Dendritic cell treated with granulocyte-macrophage colony-stimulating factor and Interleukin-4, amounts not matched to agents 40 ng/mL and 50 ng/mL, for 4 days (primary cell): ENCODE results near the gene THSD7B.

Experiments
- H3K27ac Mint-ChIP-seq: one replicate; pipeline ENCODE4 v1.8.0; 2022; ENCODE audit warnings: mild to moderate bottlenecking, mixed read lengths
- H3K27me3 Mint-ChIP-seq: one replicate; pipeline ENCODE4 v1.8.0; 2022; ENCODE audit warnings: mild to moderate bottlenecking, mixed read lengths
- H3K36me3 Mint-ChIP-seq: one replicate; pipeline ENCODE4 v1.8.0; 2022; ENCODE audit warnings: low read depth, mixed read lengths
- H3K4me1 Mint-ChIP-seq: one replicate; pipeline ENCODE4 v1.8.0; 2022; ENCODE audit warnings: low read depth, mixed read lengths
- H3K4me3 Mint-ChIP-seq: one replicate; pipeline ENCODE4 v1.8.0; 2022; ENCODE audit warnings: mild to moderate bottlenecking, moderate library complexity, mixed read lengths
- H3K9me3 Mint-ChIP-seq: one replicate; pipeline ENCODE4 v1.8.0; 2022; ENCODE audit warnings: mixed read lengths
- intact Hi-C: fragments of 100-400 bp; cut with micrococcal nuclease; formaldehyde crosslinking; loops from one replicate; pipeline ENCODE4 v1.15.0; 2022

THSD7B gene

GRCh38 chr2:137202318-137202717 is 437.0 kb downstream of the THSD7B start:
- no peaks in the 10 kb centered on the region for H3K9me3 Mint-ChIP-seq
- intact Hi-C loops = no loop called here

GRCh38 chr2:137205324-137205723 is 440.0 kb downstream of the THSD7B start:
- H3K36me3 Mint-ChIP-seq = no peaks in the 10 kb centered on the region
- intact Hi-C loops = no loop called here
- no peaks in the 10 kb centered on the region for H3K27me3 Mint-ChIP-seq
- H3K27ac Mint-ChIP-seq = no peak overlapping the region
- no peak overlapping the region for H3K4me3 Mint-ChIP-seq
- H3K9me3 Mint-ChIP-seq = no peaks in the 10 kb centered on the region
- no peaks in the 10 kb centered on the region for H3K4me1 Mint-ChIP-seq

More at GRCh38 chr2:137202318-137202717, 437.0 kb downstream of the THSD7B start:
- Mint-ChIP-seq H3K4me3 (no peak overlapping the region), H3K4me1 (no peaks in the 10 kb centered on the region), H3K27ac (no peak overlapping the region), H3K27me3 (no peaks in the 10 kb centered on the region), H3K36me3 (no peaks in the 10 kb centered on the region)

GRCh38 chr2:137206069-137206468 is 440.7 kb downstream of the THSD7B start:
- Mint-ChIP-seq H3K27ac (no peak overlapping the region), H3K4me3 (no peak overlapping the region), H3K27me3 (no peaks in the 10 kb centered on the region), H3K9me3 (no peaks in the 10 kb centered on the region), H3K36me3 (no peaks in the 10 kb centered on the region), H3K4me1 (no peaks in the 10 kb centered on the region)
- intact Hi-C loops = no loop called here

GRCh38 chr2:137207030-137207429 is 441.7 kb downstream of the THSD7B start:
- H3K27me3 Mint-ChIP-seq = no peaks in the 10 kb centered on the region

GRCh38 chr2:137208431-137208891 is 443.1 kb downstream of the THSD7B start:
- H3K36me3 Mint-ChIP-seq = no peaks in the 10 kb centered on the region
- no peaks in the 10 kb centered on the region for H3K9me3 Mint-ChIP-seq
- no peak overlapping the region for H3K4me3 Mint-ChIP-seq
- intact Hi-C loops = no loop called here
- H3K4me1 Mint-ChIP-seq = no peaks in the 10 kb centered on the region
- H3K27ac Mint-ChIP-seq = no peak overlapping the region
- no peaks in the 10 kb centered on the region for H3K27me3 Mint-ChIP-seq

More at GRCh38 chr2:137207030-137207429, 441.7 kb downstream of the THSD7B start:
- no peak overlapping the region for H3K27ac Mint-ChIP-seq
- intact Hi-C loops = no loop called here
- no peaks in the 10 kb centered on the region for H3K9me3 Mint-ChIP-seq
- no peaks in the 10 kb centered on the region for H3K36me3 Mint-ChIP-seq
- no peak overlapping the region for H3K4me3 Mint-ChIP-seq
- no peaks in the 10 kb centered on the region for H3K4me1 Mint-ChIP-seq

- Mint-ChIP-seq H3K9me3 (no peaks in the 10 kb centered on the region), H3K27me3 (no peaks in the 10 kb centered on the region), H3K27ac (no peak overlapping the region), H3K4me1 (no peaks in the 10 kb centered on the region), H3K4me3 (no peak overlapping the region), H3K36me3 (no peaks in the 10 kb centered on the region)
- intact Hi-C loops = no loop called here
These were observed 444.7 kb downstream of the THSD7B start for GRCh38 chr2:137210039-137210438.

GRCh38 chr2:137211761-137212160 is 446.4 kb downstream of the THSD7B start:
- Mint-ChIP-seq H3K4me3 (no peak overlapping the region), H3K36me3 (no peaks in the 10 kb centered on the region), H3K9me3 (no peaks in the 10 kb centered on the region), H3K4me1 (no peaks in the 10 kb centered on the region), H3K27me3 (no peaks in the 10 kb centered on the region), H3K27ac (no peak overlapping the region)
- intact Hi-C loops = no loop called here

- H3K9me3 Mint-ChIP-seq = no peaks in the 10 kb centered on the region
- no peak overlapping the region for H3K4me3 Mint-ChIP-seq
- intact Hi-C loops = no loop called here
- no peak overlapping the region for H3K27ac Mint-ChIP-seq
- H3K4me1 Mint-ChIP-seq = no peaks in the 10 kb centered on the region
- no peaks in the 10 kb centered on the region for H3K27me3 Mint-ChIP-seq
- H3K36me3 Mint-ChIP-seq = no peaks in the 10 kb centered on the region
These were observed 455.2 kb downstream of the THSD7B start for GRCh38 chr2:137220438-137220993.

- H3K9me3 Mint-ChIP-seq = no peaks in the 10 kb centered on the region
- H3K4me1 Mint-ChIP-seq = no peaks in the 10 kb centered on the region
- H3K4me3 Mint-ChIP-seq = no peak overlapping the region
- H3K36me3 Mint-ChIP-seq = no peaks in the 10 kb centered on the region
- no peak overlapping the region for H3K27ac Mint-ChIP-seq
- no peaks in the 10 kb centered on the region for H3K27me3 Mint-ChIP-seq
- intact Hi-C loops = no loop called here
These were observed 456.6 kb downstream of the THSD7B start for GRCh38 chr2:137221797-137222492.

GRCh38 chr2:137223722-137224121 is 458.4 kb downstream of the THSD7B start:
- intact Hi-C loops = no loop called here

GRCh38 chr2:137228566-137228965 is 463.2 kb downstream of the THSD7B start:
- H3K36me3 Mint-ChIP-seq = no peaks in the 10 kb centered on the region
- H3K4me1 Mint-ChIP-seq = no peaks in the 10 kb centered on the region
- intact Hi-C loops = no loop called here
- no peak overlapping the region for H3K4me3 Mint-ChIP-seq
- H3K9me3 Mint-ChIP-seq = no peaks in the 10 kb centered on the region
- H3K27ac Mint-ChIP-seq = no peak overlapping the region
- H3K27me3 Mint-ChIP-seq = no peaks in the 10 kb centered on the region

More at GRCh38 chr2:137223722-137224121, 458.4 kb downstream of the THSD7B start:
- H3K27ac Mint-ChIP-seq = no peak overlapping the region
- no peaks in the 10 kb centered on the region for H3K36me3 Mint-ChIP-seq
- no peaks in the 10 kb centered on the region for H3K4me1 Mint-ChIP-seq
- H3K9me3 Mint-ChIP-seq = no peaks in the 10 kb centered on the region
- no peaks in the 10 kb centered on the region for H3K27me3 Mint-ChIP-seq
- H3K4me3 Mint-ChIP-seq = no peak overlapping the region

- H3K4me1 Mint-ChIP-seq = no peaks in the 10 kb centered on the region
- H3K9me3 Mint-ChIP-seq = no peaks in the 10 kb centered on the region
- no peaks in the 10 kb centered on the region for H3K27me3 Mint-ChIP-seq
- H3K4me3 Mint-ChIP-seq = no peak overlapping the region
- H3K36me3 Mint-ChIP-seq = no peaks in the 10 kb centered on the region
- intact Hi-C loops = no loop called here
- no peak overlapping the region for H3K27ac Mint-ChIP-seq
These were observed 464.5 kb downstream of the THSD7B start for GRCh38 chr2:137229834-137230233.

GRCh38 chr2:137231628-137232027 is 466.3 kb downstream of the THSD7B start:
- Mint-ChIP-seq H3K36me3 (no peaks in the 10 kb centered on the region), H3K4me3 (no peak overlapping the region), H3K4me1 (no peaks in the 10 kb centered on the region), H3K27me3 (no peaks in the 10 kb centered on the region), H3K27ac (no peak overlapping the region), H3K9me3 (no peaks in the 10 kb centered on the region)
- intact Hi-C loops = no loop called here

GRCh38 chr2:137232076-137232475 is 466.7 kb downstream of the THSD7B start:
- H3K27me3 Mint-ChIP-seq = no peaks in the 10 kb centered on the region
- no peak overlapping the region for H3K27ac Mint-ChIP-seq
- intact Hi-C loops = no loop called here
- H3K9me3 Mint-ChIP-seq = no peaks in the 10 kb centered on the region
- H3K4me1 Mint-ChIP-seq = no peaks in the 10 kb centered on the region
- H3K36me3 Mint-ChIP-seq = no peaks in the 10 kb centered on the region
- H3K4me3 Mint-ChIP-seq = no peak overlapping the region

GRCh38 chr2:137233091-137233490 is 467.7 kb downstream of the THSD7B start:
- Mint-ChIP-seq H3K36me3 (no peaks in the 10 kb centered on the region), H3K27me3 (no peaks in the 10 kb centered on the region), H3K9me3 (no peaks in the 10 kb centered on the region), H3K27ac (no peak overlapping the region), H3K4me3 (no peak overlapping the region), H3K4me1 (no peaks in the 10 kb centered on the region)
- intact Hi-C loops = no loop called here
